ENCODE data around the gene KRTAP5-3.

Gene KRTAP5-3

GRCh38 chr11:1563149-1563638 lies 45.1 kb downstream of the KRTAP5-3 start:
- DNase-seq, result no peak

DNA sequence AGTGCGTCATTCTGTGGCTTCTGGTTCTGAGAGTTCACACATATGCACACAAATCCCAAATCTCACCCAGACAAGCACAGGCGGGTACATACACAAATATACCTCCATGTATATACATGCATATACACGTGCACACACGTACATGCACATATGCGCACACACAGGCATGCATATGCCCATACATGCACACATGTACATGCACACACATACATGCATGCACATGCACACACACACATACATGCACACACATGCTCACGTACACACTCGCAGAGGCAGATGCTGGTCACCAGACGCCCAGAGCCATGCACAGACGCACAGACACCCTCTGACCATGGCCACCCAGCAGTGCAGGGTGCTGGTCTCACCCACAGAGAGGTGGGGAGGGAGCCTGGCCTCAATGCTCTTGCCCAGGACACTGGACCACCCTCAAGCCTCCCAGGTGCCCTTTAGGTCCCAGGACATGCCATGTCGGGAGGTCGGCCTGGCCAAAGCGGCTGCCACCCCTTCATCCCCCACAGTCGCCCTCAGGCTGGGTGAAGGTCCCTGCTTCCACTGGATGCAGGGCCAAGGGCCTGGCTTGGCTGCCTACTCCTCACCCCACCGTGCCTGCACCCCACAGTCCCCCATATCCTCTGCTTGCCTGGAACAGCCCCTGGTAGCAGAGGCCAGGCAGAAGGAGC lies 45.7 kb downstream of the KRTAP5-3 start:
- no peak for DNase-seq

GRCh38 chr11:1561955-1562354 lies 46.3 kb downstream of the KRTAP5-3 start:
- no peak for DNase-seq

DNA sequence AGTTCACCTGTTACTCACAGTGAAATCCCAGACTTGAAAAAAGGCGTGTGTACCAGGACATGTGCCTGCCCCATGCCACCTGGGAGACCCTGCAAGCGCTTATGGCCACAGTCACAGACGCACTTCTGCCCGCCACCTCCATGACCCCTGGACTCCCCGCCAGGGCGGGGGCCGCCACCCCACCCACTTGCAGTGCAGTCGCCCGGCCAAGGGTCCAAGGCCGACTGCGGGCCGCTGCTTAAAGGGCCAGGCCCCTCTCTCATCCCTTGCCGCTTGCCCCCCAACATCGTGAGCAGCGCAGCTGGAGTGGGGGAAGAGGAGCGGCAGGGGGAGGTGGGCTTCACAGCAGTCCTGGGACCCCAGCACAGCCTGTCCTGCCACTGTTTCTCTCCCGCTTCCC lies 47.0 kb downstream of the KRTAP5-3 start:
- DNase-seq, result no peak

DNA sequence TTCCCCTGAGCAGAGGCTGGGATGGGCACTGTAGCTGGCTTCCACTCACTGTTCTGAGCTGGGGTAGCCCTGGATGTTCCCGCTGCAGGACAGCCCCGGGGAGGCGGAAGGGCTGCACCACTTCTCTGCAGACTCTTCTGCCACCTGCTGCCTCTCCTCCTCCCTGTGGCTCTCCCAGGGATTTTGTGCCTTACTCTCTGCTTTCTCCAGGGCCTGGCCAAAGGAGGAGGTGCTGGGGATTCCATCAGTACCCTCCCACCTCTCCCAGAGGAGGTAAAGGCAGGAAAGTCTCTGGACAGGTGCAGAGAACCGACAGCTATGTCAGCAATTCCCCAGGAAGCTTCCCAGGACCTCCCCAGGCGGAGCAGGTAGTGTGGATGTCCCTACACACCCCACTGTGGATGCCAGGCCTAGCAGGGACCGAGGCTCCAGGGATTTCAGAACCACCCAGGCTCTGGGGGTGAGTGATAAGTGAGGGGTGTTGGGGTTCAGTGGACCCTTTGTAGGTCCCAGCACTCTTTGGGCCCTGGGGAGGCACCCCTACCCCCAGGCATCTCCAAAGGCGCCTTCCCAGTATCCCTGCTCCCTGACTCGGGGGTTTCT lies 47.5 kb downstream of the KRTAP5-3 start:
- DNase-seq, result no peak

GRCh38 chr11:1560002-1560648 lies 48.1 kb downstream of the KRTAP5-3 start:
- DNase-seq, result no peak

DNA sequence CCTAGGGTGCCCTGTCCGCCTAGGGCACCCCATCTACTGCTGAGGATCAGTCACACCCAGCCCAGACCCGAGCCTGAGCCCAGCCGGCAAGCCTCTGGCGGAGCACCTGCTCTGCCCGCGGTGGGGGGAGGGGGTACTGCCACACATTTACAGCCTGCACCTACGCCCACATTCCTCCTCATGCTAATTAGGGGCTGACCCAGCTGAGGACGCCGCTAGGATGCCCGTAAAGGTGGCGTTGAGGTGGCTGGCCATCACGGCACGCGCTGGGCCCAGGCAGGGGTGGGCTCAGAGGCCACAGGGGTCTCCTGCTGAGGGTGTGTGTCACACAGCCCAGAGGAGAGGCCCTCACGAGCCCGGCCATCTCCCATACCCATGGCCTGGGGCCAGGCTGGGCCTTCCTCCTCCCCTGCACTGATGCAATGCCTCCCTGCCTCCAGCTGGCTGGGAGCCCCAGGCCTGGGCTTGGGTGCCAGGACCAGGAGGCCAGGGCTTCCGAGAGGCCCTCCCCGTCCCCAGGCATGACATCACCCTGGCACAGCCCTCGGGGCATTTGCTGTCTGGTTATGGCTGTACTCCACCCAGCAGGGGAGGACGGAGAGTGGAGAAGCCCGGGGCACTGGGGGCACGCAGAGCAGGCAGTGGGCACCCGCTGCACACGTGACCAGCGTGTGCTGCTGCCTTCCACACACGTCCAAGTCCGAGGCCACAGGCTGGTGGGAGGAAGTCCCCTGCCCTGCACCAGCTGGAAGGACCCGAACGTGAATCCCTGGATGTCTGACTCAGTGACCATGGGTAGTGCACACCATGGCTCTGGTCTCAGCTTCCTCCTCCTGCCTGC lies 48.9 kb downstream of the KRTAP5-3 start:
- no peak for DNase-seq

GRCh38 chr11:1558775-1559110 lies 49.5 kb downstream of the KRTAP5-3 start:
- no peak for DNase-seq

DNA sequence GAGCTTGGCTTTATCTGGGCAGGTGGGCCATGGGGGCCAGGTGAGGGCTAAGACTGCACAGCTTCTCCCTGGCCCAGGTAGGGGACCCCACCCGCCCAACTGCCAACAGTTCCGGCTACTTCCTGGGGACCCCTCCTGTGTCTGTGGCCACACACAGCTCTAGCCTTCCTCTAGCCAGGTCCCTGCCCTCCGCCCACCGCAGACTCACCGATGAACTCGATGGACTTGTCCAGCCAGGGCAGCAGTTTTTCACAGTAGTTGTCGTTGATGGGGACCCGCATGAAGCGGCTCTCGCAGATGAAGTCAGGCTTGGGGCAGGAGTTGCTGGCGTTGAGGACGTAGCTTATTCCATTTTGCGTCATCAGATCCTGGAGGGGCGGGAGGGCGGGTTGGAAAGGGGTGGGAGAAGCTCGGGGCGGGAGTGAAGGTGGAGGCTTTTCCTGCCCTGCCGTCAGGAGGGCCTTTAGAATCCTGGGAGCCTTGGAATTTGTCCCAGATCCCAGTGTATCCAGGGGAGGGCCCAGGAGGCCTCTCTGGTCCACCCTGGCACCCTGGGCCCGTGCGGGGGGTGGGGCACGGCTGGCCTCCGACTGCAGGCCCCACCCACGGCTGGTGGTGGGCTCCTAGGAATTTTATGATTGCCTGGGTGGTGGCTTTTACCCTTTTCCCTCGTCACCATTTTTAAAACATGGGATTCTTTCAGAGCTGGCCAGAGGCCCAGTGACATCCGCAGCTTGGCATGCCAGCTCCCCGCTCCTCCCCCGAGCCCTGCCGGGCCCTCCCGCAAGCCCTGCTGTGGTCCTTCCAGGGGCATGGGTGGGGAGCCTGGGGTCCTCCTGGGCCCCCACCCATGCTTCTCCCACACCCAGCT lies 50.1 kb downstream of the KRTAP5-3 start:
- DNase-seq, result no peak

Measured in activated CD4-positive, CD25-positive, alpha-beta regulatory T cell treated with anti-CD3 and anti-CD28 coated beads, Interleukin-2, amount 50 U/mL, for 72 hours (primary cell).